DLD1 (cell line): ENCODE results near the gene COG7.
"Not testable (repeated sequence)": the region's sequence is repeated elsewhere in the genome, so short reads cannot be mapped to it uniquely, and the experiment has no call there.

ENCODE experiments used
- in situ Hi-C: cut with HindIII; loops from 2 replicates; pipeline ENCODE4 v1.10.0; 2017; ENCODE audit warnings: low sequenced_read_pairs

Gene COG7

GRCh38 chr16:23367564-23367963 is 85.4 kb downstream of the COG7 start:
- in situ Hi-C loops: no loop called here

GRCh38 chr16:23366341-23366740 is 86.6 kb downstream of the COG7 start:
- in situ Hi-C loops: not testable (repeated sequence)

GRCh38 chr16:23365602-23366240 is 87.3 kb downstream of the COG7 start:
- in situ Hi-C loops: no loop called here

- in situ Hi-C loops: no loop called here
Measured at GRCh38 chr16:23362460-23363317, 90.3 kb downstream of the COG7 start.

GRCh38 chr16:23359092-23359760 is 93.8 kb downstream of the COG7 start:
- in situ Hi-C loops: no loop called here

- in situ Hi-C loops: no loop called here
Measured at GRCh38 chr16:23357761-23358290, 95.2 kb downstream of the COG7 start.

GRCh38 chr16:23356941-23357340 is 96.0 kb downstream of the COG7 start:
- in situ Hi-C loops: no loop called here

- in situ Hi-C loops: no loop called here
Measured at GRCh38 chr16:23355106-23355670, 97.8 kb downstream of the COG7 start.

GRCh38 chr16:23354246-23354645 is 98.7 kb downstream of the COG7 start:
- in situ Hi-C loops: no loop called here

- in situ Hi-C loops: no loop called here
Measured at GRCh38 chr16:23353440-23353839, 99.5 kb downstream of the COG7 start.

GRCh38 chr16:23351360-23351759 is 101.6 kb downstream of the COG7 start:
- in situ Hi-C loops: no loop called here

- in situ Hi-C loops: no loop called here
Measured at GRCh38 chr16:23348579-23349469, 104.2 kb downstream of the COG7 start.

- in situ Hi-C loops: no loop called here
Measured at GRCh38 chr16:23345237-23345636, 107.8 kb downstream of the COG7 start.

GRCh38 chr16:23343643-23344612 is 109.1 kb downstream of the COG7 start:
- in situ Hi-C loops: no loop called here

- in situ Hi-C loops: no loop called here
Measured at GRCh38 chr16:23342083-23342640, 110.8 kb downstream of the COG7 start.

- in situ Hi-C loops: no loop called here
Measured at GRCh38 chr16:23339787-23340186, 113.2 kb downstream of the COG7 start.
